ENCODE measurements around the gene RCL1.

DNA sequence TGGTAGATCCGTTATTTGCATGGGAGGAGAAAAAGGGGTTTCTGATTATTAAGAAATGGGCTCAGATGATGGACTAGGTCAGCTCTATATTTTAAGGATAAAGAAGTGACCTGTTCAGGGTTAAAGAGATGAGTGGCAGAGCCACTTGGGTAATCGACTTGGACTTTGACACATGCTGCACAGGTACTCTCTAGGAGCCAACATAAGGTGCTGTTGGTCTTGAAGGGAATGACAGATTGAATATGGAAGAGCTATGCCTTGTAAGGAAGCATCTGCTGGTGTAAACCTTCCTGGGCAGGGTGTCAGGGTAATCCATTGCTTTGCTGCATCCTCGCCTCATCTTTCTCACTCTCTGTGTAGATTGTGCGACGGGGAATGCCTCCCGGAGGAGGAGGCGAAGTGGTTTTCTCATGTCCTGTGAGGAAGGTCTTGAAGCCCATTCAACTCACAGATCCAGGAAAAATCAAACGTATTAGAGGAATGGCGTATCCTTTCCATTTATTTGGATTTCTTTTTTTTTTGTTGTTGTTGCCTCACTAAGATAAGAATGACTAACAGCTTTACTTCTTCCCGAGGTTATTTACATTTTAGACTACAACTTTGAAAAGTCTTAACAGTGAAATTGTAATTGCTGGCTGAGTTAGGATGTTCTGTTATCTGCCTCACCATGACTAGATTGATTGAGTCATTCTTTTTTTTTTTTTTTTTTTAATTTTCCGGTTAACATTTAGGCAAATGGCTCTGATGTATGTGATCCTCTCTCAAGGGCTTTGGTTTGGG lies 41.2 kb downstream of the RCL1 start:
- TF ChIP-seq, protein P1, sequence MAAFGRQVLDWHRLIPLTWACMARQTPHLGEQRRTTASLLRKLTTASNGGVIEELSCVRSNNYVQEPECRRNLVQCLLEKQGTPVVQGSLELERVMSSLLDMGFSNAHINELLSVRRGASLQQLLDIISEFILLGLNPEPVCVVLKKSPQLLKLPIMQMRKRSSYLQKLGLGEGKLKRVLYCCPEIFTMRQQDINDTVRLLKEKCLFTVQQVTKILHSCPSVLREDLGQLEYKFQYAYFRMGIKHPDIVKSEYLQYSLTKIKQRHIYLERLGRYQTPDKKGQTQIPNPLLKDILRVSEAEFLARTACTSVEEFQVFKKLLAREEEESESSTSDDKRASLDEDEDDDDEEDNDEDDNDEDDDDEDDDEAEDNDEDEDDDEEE (CRISPR knock-in tag; IDR thresholded peaks at IDR 0.05) = no peak
- TF ChIP-seq ZNF720 (CRISPR knock-in tag; IDR thresholded peaks at IDR 0.05) (no peak), POLR2A (IDR thresholded peaks at IDR 0.05; ENCODE audit: insufficient read depth in 1 of 2, low read depth in 2 of 2, low read length in 2 of 2) (no peak), ZFP37 (CRISPR knock-in tag; IDR thresholded peaks at IDR 0.05; ENCODE audit: borderline replicate concordance) (no peak), NRL (CRISPR knock-in tag; IDR thresholded peaks at IDR 0.05; ENCODE audit: borderline replicate concordance) (no peak), MAFK (conservative IDR thresholded peaks at IDR 0.05 in 1 of 2, IDR thresholded peaks at IDR 0.05 in 1 of 2; ENCODE audit: low read length in 2 of 2) (no peak), KAT7 (CRISPR knock-in tag; IDR thresholded peaks at IDR 0.05; ENCODE audit: borderline replicate concordance) (no peak), RBM22 (optimal IDR thresholded peaks at IDR 0.05; ENCODE audit: low read length) (peak; percentile 70), MYNN (CRISPR knock-in tag; IDR thresholded peaks at IDR 0.05; ENCODE audit: low read depth) (no peak), ZNF160 (CRISPR knock-in tag; IDR thresholded peaks at IDR 0.05) (no peak), CBFB (CRISPR knock-in tag; IDR thresholded peaks at IDR 0.05) (no peak)

All from HepG2 (cell line).